Aorta (tissue), 5 donors: ENCODE results near the gene POLR1B. TPM values are rescaled to one million over a fixed set of nuclear protein-coding genes. Genes with fewer than 3 reads are reported as not detected.
"Not testable (repeated sequence)": the region's sequence is repeated elsewhere in the genome, so short reads cannot be mapped to it uniquely, and the experiment has no call there.

ENCODE experiments used
- ATAC-seq: fragments of 200-7000 bp; cut with Tn5 transposase; one replicate; pipeline ENCODE4 v1.9.1; 2022; ENCODE audit warnings: moderate library complexity; ENCODE audit not compliant: low FRiP score
- DNase-seq, 2 donors: peaks; one replicate each; pipeline ENCODE4 v3.0.0-alpha.2; 2020
- H3K27ac ChIP-seq, 2 donors: one replicate each; pipeline ENCODE4 v1.5.1; 2013; ENCODE audit warnings: low read length in 2 of 2, mild to moderate bottlenecking in 2 of 2, moderate library complexity in 2 of 2, control low read depth in 1 of 2, inconsistent platforms in 1 of 2, low read depth in 1 of 2
- H3K27me3 ChIP-seq, 2 donors: one replicate each; pipeline ENCODE4 v1.6.1; 2013; ENCODE audit warnings: control low read depth in 1 of 2, low read length in 1 of 2, mild to moderate bottlenecking in 1 of 2, moderate library complexity in 1 of 2; ENCODE audit not compliant: insufficient read depth in 2 of 2, control insufficient read depth in 1 of 2
- H3K36me3 ChIP-seq, 2 donors: one replicate each; pipeline ENCODE4 v1.6.1; 2013; ENCODE audit warnings: control low read depth in 1 of 2, low read length in 1 of 2, mild to moderate bottlenecking in 1 of 2; ENCODE audit not compliant: insufficient read depth in 2 of 2, control insufficient read depth in 1 of 2
- H3K4me1 ChIP-seq, 2 donors: one replicate each; pipeline ENCODE4 v1.6.1; 2013; ENCODE audit warnings: low read length in 2 of 2, control low read depth in 1 of 2, mild to moderate bottlenecking in 1 of 2, moderate library complexity in 1 of 2; ENCODE audit not compliant: insufficient read depth in 2 of 2, control insufficient read depth in 1 of 2
- H3K4me3 ChIP-seq, 2 donors: one replicate each; pipeline ENCODE4 v1.5.1; 2013; ENCODE audit warnings: low read length in 2 of 2, control low read depth in 1 of 2, mild to moderate bottlenecking in 1 of 2
- H3K9me3 ChIP-seq: one replicate; pipeline ENCODE4 v1.6.1; 2013; ENCODE audit warnings: mild to moderate bottlenecking, low read length; ENCODE audit not compliant: control insufficient read depth
- WGBS, 2 donors: extraction: QIAGEN DNeasy Blood & Tissue Kit; methylation state at CpG; one replicate each; pipeline ENCODE4 v1.1.7; 2013; 5-methylcytosine and 5-hydroxymethylcytosine counted together
- intact Hi-C, 2 donors: fragments of 100-400 bp; cut with DNase I; formaldehyde crosslinking; loops; one replicate each; pipeline versions ENCODE4 v1.14.2 to v1.15.0; 2022
- polyA plus RNA-seq, 2 donors: library from polyadenylated mRNA; stranded (reverse); fragments of 200-250 nt; gene quantifications; one replicate each; pipeline ENCODE4 v1.2.3, GENCODE V29; 2013
- total RNA-seq, 2 donors: library from RNA; stranded (reverse); fragmentation: NEBNext Ultra II Directional; extraction: Animal tissue kit (Norgen Biotek cat#: 25700); gene quantifications; one replicate each; pipeline ENCODE4 v1.2.1, GENCODE V29; 2021
- donor health status: healthy with polysubstance abuse.
- donor health status: Bipolar disorder and iron deficiency.
- donor health status: DM: no; HTN: no; CAD: no.
- donor health status: DM: no; HTN: no; CAD: no.
- donor health status: DM: yes; HTN: yes; CAD: no.

Gene POLR1B
- total and polyA plus RNA-seq, 4 donors = 3.6 to 13.5 (median 6.6) TPM

- 69 to 74% methylated on average over 3 of the region's 3 CpGs for WGBS, 2 donors
- ATAC-seq = no peak
- H3K27ac ChIP-seq = no peak overlapping the region
Measured at GRCh38 chr2:112600634-112601033, 58.4 kb downstream of the POLR1B start.

GRCh38 chr2:112601754-112602153 is 59.5 kb downstream of the POLR1B start:
- no peak overlapping the region for H3K4me3 ChIP-seq
- ATAC-seq (no peak), DNase-seq (no peak)
- H3K36me3 ChIP-seq = no peaks in the 10 kb centered on the region
- H3K4me1 ChIP-seq = no peaks in the 10 kb centered on the region
- no peak overlapping the region for H3K27ac ChIP-seq
- intact Hi-C loops = loop anchor here (2.0 to 5.0 kb wide), 2 partner anchors 91 to 125 kb away; no protein-coding TSS in a partner anchor
- 93 to 94% methylated on average over 3 of the region's 3 CpGs for WGBS, 2 donors
- no peaks in the 10 kb centered on the region for H3K27me3 ChIP-seq
- H3K9me3 ChIP-seq = no peaks in the 10 kb centered on the region

More at GRCh38 chr2:112600634-112601033, 58.4 kb downstream of the POLR1B start:
- intact Hi-C loops = loop anchor here (1.0 to 5.0 kb wide), 3 partner anchors 92 to 126 kb away; no protein-coding TSS in a partner anchor
- no peak overlapping the region for H3K4me3 ChIP-seq
- no peak for DNase-seq
- no peaks in the 10 kb centered on the region for H3K9me3 ChIP-seq
- no peaks in the 10 kb centered on the region for H3K4me1 ChIP-seq
- no peaks in the 10 kb centered on the region for H3K27me3 ChIP-seq
- H3K36me3 ChIP-seq = no peaks in the 10 kb centered on the region

- DNase-seq = no peak
- H3K9me3 ChIP-seq = no peaks in the 10 kb centered on the region
- H3K36me3 ChIP-seq = no peaks in the 10 kb centered on the region
- 92% methylated on average over 3 of the region's 3 CpGs for WGBS, 2 donors
- ATAC-seq = no peak
- no peaks in the 10 kb centered on the region for H3K4me1 ChIP-seq
- no peak overlapping the region for H3K27ac ChIP-seq
- intact Hi-C loops = loop anchor here in 1 of 2 donors (5.0 kb wide), 1 partner anchor 89 kb away; no protein-coding TSS in a partner anchor
- H3K4me3 ChIP-seq = no peak overlapping the region
- H3K27me3 ChIP-seq = no peaks in the 10 kb centered on the region
Measured at GRCh38 chr2:112602917-112603316, 60.7 kb downstream of the POLR1B start.

GRCh38 chr2:112603731-112604130 is 61.5 kb downstream of the POLR1B start:
- Histone ChIP-seq H3K27me3 (no peaks in the 10 kb centered on the region), H3K9me3 (no peaks in the 10 kb centered on the region), H3K4me3 (no peak overlapping the region), H3K36me3 (no peaks in the 10 kb centered on the region), H3K4me1 (no peaks in the 10 kb centered on the region), H3K27ac (no peak overlapping the region)
- intact Hi-C loops = loop anchor here in 1 of 2 donors (5.0 kb wide), 1 partner anchor 89 kb away; no protein-coding TSS in a partner anchor
- no peak for DNase-seq
- 83 to 86% methylated on average over 2 of the region's 2 CpGs for WGBS, 2 donors
- ATAC-seq = no peak

GRCh38 chr2:112604952-112605351 is 62.7 kb downstream of the POLR1B start:
- no peak for DNase-seq
- H3K4me1 ChIP-seq = no peaks in the 10 kb centered on the region
- ATAC-seq = no peak
- no peaks in the 10 kb centered on the region for H3K27me3 ChIP-seq
- no peaks in the 10 kb centered on the region for H3K9me3 ChIP-seq
- H3K4me3 ChIP-seq = no peak overlapping the region
- H3K27ac ChIP-seq = no peak overlapping the region
- intact Hi-C loops = loop anchor here in 1 of 2 donors (5.0 kb wide), 1 partner anchor 87 kb away; no protein-coding TSS in a partner anchor
- H3K36me3 ChIP-seq = no peaks in the 10 kb centered on the region
- 74 to 84% methylated on average over 4 of the region's 4 CpGs for WGBS, 2 donors

- no peak for ATAC-seq
- Histone ChIP-seq H3K36me3 (no peaks in the 10 kb centered on the region), H3K9me3 (no peaks in the 10 kb centered on the region), H3K4me3 (no peak overlapping the region), H3K4me1 (no peaks in the 10 kb centered on the region), H3K27me3 (no peaks in the 10 kb centered on the region), H3K27ac (no peak overlapping the region)
- DNase-seq = no peak
- WGBS, 2 donors = 77 to 81% methylated on average over 5 of the region's 5 CpGs
- intact Hi-C loops = no loop called here
Measured at GRCh38 chr2:112605926-112606325, 63.7 kb downstream of the POLR1B start.

GRCh38 chr2:112606547-112606946 is 64.3 kb downstream of the POLR1B start:
- no peak for DNase-seq
- no peaks in the 10 kb centered on the region for H3K4me1 ChIP-seq
- H3K27me3 ChIP-seq = no peaks in the 10 kb centered on the region
- no peaks in the 10 kb centered on the region for H3K36me3 ChIP-seq
- no peak for ATAC-seq
- intact Hi-C loops = no loop called here
- H3K4me3 ChIP-seq = no peak overlapping the region
- H3K27ac ChIP-seq = no peak overlapping the region
- 70 to 71% methylated on average over 4 of the region's 4 CpGs for WGBS, 2 donors
- no peaks in the 10 kb centered on the region for H3K9me3 ChIP-seq

- ATAC-seq (no peak), DNase-seq (no peak)
- H3K36me3 ChIP-seq = no peaks in the 10 kb centered on the region
- H3K4me3 ChIP-seq = no peak overlapping the region
- intact Hi-C loops = no loop called here
- H3K27ac ChIP-seq = no peak overlapping the region
- no peaks in the 10 kb centered on the region for H3K4me1 ChIP-seq
- H3K9me3 ChIP-seq = no peaks in the 10 kb centered on the region
- WGBS, 2 donors = 84 to 85% methylated on average over 8 of the region's 8 CpGs
- no peaks in the 10 kb centered on the region for H3K27me3 ChIP-seq
Measured at GRCh38 chr2:112607680-112608438, 65.6 kb downstream of the POLR1B start.

- H3K36me3 ChIP-seq, ATAC-seq, H3K27me3 ChIP-seq, H3K4me3 ChIP-seq, H3K9me3 ChIP-seq, H3K27ac ChIP-seq, H3K4me1 ChIP-seq, intact Hi-C loops, DNase-seq: not testable (repeated sequence)
- 94 to 95% methylated on average over 4 of the region's 4 CpGs for WGBS, 2 donors
Measured at GRCh38 chr2:112609320-112609719, 67.1 kb downstream of the POLR1B start.
